KMS-11 (cell line): ENCODE measurements around the gene RPS2.

Experiments used
- H2AFZ ChIP-seq: fragments of 200-600 bp; sonication (generic); 2 replicates; pipeline ENCODE4 v1.6.1; 2016; ENCODE audit warnings: antibody characterized with exemption, mixed run types, low read depth
- H3K27ac ChIP-seq: fragments of 200-600 bp; sonication (generic); 2 replicates; pipeline ENCODE4 v1.6.1; 2016; ENCODE audit warnings: mild to moderate bottlenecking, mixed run types
- H3K27me3 ChIP-seq: fragments of 200-600 bp; sonication (generic); 2 replicates; pipeline ENCODE4 v1.6.1; 2017; ENCODE audit warnings: mild to moderate bottlenecking, low read depth, mixed run types, moderate library complexity; ENCODE audit not compliant: insufficient read depth
- H3K36me3 ChIP-seq: fragments of 200-600 bp; sonication (generic); 2 replicates; pipeline ENCODE4 v1.6.1; 2017; ENCODE audit warnings: mild to moderate bottlenecking, mixed run types; ENCODE audit not compliant: insufficient read depth
- H3K4me1 ChIP-seq: fragments of 200-600 bp; sonication (generic); 2 replicates; pipeline ENCODE4 v1.6.1; 2016; ENCODE audit warnings: mild to moderate bottlenecking, low read depth, mixed run types; ENCODE audit not compliant: poor library complexity, severe bottlenecking
- H3K4me2 ChIP-seq: fragments of 200-600 bp; sonication (generic); 2 replicates; pipeline ENCODE4 v1.7.0; 2016; ENCODE audit warnings: mild to moderate bottlenecking, mixed run types
- H3K4me3 ChIP-seq: fragments of 200-600 bp; sonication (generic); IDR thresholded peaks from 2 replicates; pipeline ENCODE4 v1.6.1; 2017; ENCODE audit warnings: low read depth, low read length, mixed read lengths; ENCODE audit not compliant: insufficient read depth
- H3K79me2 ChIP-seq: fragments of 200-600 bp; sonication (generic); 2 replicates; pipeline ENCODE4 v1.6.1; 2016; ENCODE audit warnings: low read depth, mixed run types; ENCODE audit not compliant: insufficient read depth
- H3K9ac ChIP-seq: fragments of 200-600 bp; sonication (generic); 2 replicates; pipeline ENCODE4 v1.6.1; 2016; ENCODE audit warnings: mild to moderate bottlenecking, mixed run types
- H4K20me1 ChIP-seq: fragments of 200-600 bp; sonication (generic); 2 replicates; pipeline ENCODE4 v1.6.1; 2016; ENCODE audit warnings: mild to moderate bottlenecking, mixed run types; ENCODE audit not compliant: insufficient read depth
- TF ChIP-seq, protein P1 (sequence below): fragments of 200-600 bp; sonication (generic); conservative IDR thresholded peaks from 2 replicates; pipeline ENCODE4 v1.6.1; 2017; ENCODE audit warnings: low read depth, mild to moderate bottlenecking, antibody characterized with exemption, low read length, moderate library complexity, mixed read lengths

Gene RPS2

DNA sequence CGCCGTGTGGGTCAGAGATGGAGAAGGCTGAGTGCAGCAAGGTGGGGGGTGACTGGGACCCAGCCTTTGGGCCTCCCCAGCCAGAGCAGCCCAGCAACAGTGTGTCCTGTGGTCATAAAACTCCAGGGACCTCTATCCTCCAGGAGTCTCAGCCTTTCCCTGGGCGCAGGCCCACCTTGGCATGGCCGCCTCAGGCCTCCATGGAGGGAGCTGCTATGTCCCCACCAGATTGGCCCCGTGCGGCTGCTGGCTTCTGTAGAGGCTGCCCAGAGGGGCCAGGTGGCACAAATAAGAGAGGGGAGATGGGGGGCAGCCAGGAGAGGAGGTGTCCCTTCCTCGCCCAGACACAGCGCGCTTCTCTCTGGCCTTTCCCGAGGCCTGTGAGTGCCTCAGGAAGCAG, 22.6 kb upstream of the RPS2 start:
- Histone ChIP-seq H3K4me3 (no peak overlapping the region), H3K4me1 (peaks cover 31% of the 10 kb centered on the region), H2AFZ (no peak overlapping the region), H3K9ac (no peak overlapping the region), H3K36me3 (no peaks in the 10 kb centered on the region), H3K4me2 (no peak overlapping the region), H3K27ac (no peak overlapping the region), H4K20me1 (no peaks in the 10 kb centered on the region), H3K79me2 (no peaks in the 10 kb centered on the region), H3K27me3 (peaks cover 10% of the 10 kb centered on the region)
- TF ChIP-seq, protein P1, sequence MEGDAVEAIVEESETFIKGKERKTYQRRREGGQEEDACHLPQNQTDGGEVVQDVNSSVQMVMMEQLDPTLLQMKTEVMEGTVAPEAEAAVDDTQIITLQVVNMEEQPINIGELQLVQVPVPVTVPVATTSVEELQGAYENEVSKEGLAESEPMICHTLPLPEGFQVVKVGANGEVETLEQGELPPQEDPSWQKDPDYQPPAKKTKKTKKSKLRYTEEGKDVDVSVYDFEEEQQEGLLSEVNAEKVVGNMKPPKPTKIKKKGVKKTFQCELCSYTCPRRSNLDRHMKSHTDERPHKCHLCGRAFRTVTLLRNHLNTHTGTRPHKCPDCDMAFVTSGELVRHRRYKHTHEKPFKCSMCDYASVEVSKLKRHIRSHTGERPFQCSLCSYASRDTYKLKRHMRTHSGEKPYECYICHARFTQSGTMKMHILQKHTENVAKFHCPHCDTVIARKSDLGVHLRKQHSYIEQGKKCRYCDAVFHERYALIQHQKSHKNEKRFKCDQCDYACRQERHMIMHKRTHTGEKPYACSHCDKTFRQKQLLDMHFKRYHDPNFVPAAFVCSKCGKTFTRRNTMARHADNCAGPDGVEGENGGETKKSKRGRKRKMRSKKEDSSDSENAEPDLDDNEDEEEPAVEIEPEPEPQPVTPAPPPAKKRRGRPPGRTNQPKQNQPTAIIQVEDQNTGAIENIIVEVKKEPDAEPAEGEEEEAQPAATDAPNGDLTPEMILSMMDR, result no peak

DNA sequence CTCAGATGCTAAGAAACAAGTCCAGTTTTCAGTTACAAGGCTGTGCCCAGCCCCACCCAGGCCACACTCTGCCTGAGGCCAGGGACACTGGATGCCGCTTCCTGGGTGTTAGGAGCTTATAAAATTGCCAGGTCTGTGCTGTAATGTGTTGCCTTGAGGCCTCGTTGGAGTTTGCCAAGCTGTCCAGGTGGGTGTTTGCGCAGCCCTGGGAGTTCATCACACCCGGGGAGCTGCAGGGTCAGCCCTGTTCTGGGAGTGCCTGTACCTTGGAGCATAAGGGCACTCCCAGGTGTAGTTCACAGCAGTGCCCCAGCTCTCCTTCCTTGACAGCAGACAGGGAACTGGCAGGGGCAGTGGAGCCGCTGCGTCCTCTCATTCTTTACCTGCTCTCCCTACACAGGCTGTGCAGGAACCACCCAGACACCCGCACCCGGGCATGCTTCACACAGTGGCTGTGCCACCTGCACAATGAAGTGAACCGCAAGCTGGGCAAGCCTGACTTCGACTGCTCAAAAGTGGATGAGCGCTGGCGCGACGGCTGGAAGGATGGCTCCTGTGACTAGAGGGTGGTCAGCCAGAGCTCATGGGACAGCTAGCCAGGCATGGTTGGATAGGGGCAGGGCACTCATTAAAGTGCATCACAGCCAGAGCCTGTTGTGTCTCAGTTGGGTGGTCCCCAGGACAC, 21.0 kb upstream of the RPS2 start:
- Histone ChIP-seq H3K79me2 (no peaks in the 10 kb centered on the region), H3K4me2 (peak overlapping the region; percentile 85), H3K4me1 (peaks cover 37% of the 10 kb centered on the region), H3K4me3 (no peak overlapping the region), H3K36me3 (no peaks in the 10 kb centered on the region), H3K9ac (no peak overlapping the region), H3K27ac (no peak overlapping the region), H4K20me1 (no peaks in the 10 kb centered on the region), H3K27me3 (peaks cover 5% of the 10 kb centered on the region), H2AFZ (no peak overlapping the region)
- TF ChIP-seq, protein P1, result no peak

DNA sequence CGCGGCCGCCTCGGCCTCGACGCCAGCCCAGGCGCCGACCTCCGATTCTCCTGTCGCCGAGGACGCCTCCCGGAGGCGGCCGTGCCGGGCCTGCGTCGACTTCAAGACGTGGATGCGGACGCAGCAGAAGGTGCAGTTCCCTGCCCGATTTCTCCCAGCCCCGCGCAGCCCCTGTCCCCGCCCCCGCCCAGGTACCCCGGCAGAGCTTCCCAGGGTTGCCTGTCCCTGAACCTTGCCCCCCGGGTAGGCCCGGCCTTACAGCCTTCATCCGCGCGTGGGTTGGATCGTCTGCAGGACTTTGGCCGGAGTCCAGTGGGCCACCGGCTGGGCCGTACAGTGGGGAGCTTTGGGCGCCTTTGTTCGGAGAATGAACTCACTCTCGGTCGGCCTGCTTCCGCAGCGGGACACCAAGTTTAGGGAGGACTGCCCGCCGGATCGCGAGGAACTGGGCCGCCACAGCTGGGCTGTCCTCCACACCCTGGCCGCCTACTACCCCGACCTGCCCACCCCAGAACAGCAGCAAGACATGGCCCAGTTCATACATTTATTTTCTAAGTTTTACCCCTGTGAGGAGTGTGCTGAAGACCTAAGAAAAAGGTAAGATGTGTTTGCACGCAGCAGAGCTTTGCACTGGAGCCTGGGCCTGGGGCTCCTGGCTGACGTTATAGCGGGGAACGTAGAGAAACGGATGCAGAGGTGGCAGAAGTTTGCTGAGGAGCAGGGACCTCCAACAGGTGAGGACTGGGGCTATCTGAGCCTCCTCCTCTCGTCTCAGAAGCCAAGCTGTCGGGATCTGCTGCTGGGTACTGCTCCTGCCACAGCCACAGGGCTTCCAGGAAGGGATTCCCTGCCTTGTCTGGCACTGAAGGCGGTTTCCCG, 20.0 kb upstream of the RPS2 start:
- Histone ChIP-seq H3K9ac (peak overlapping the region; percentile 71), H2AFZ (peak overlapping the region; percentile 55), H3K79me2 (no peaks in the 10 kb centered on the region), H3K36me3 (no peaks in the 10 kb centered on the region), H3K4me1 (peaks cover 37% of the 10 kb centered on the region), H3K27me3 (peaks cover 5% of the 10 kb centered on the region; the same call in 1 of the 2 replicates), H3K4me2 (peak overlapping the region; percentile 85), H4K20me1 (no peaks in the 10 kb centered on the region), H3K4me3 (no peak overlapping the region), H3K27ac (no peak overlapping the region)
- TF ChIP-seq, protein P1, result no peak

DNA sequence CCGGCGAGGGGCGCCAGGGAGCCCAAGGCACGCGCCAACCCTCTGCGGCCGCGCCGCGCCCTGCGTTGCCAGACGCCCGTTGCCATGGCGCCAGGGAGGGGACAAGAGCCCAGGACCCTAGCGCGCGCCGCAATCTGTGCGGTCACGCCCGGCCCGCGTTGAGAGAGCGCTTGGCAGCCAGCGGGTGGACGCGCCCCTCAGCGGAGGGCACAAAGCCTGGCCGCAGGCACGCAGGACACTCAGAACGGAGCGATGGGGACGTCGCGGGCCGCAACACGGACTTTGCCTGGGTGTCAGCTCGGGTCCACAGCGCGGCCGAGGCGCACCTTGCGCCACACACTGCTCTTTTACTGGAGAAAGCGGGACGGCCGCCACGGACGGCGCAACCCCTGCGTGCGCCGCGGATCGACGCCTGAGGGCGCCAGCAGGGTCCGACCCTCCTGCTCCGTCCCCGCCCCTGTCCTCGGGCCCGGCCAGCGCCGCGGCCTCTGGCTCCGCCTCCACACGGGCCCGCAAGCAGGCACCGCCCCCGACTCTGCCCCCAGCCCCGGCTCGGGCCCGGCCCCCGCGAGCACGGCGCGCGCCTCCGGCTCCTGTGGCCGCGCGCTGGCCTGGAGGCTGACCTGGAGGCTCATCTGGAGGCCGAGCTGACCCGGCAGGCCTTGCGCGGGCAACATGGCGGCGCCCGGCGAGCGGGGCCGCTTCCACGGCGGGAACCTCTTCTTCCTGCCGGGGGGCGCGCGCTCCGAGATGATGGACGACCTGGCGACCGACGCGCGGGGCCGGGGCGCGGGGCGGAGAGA, 19.1 kb upstream of the RPS2 start, which contains the start of gene GFER:
Gene GFER, plus strand, starts transcription at position 650 of the 803 bp plus-strand sequence. Its CDS starts 26 bp downstream, at position 676.
- H2AFZ ChIP-seq, result peak within 1 kb of the TSS; percentile 55
- H3K9ac ChIP-seq, result peak within 1 kb of the TSS; percentile 71
- no peaks in the 10 kb centered on the region for H4K20me1 ChIP-seq
- TF ChIP-seq, protein P1, result 0 out of 2 replicates have a peak, but pooled peaks have one; percentile 31
- H3K27me3 ChIP-seq, result peaks cover 5% of the 10 kb centered on the region; the same call in 1 of the 2 replicates
- H3K79me2 ChIP-seq, result no peaks in the 10 kb centered on the region
- H3K4me1 ChIP-seq, result peaks cover 37% of the 10 kb centered on the region
- H3K36me3 ChIP-seq, result no peaks in the 10 kb centered on the region
- H3K4me3 ChIP-seq, result no peak within 1 kb of the TSS
- no peak within 1 kb of the TSS for H3K27ac ChIP-seq
- H3K4me2 ChIP-seq, result peak within 1 kb of the TSS; percentile 85
